Liver (tissue), 9 donors: ENCODE measurements around the gene LETMD1. TPM values are rescaled to one million over a fixed set of nuclear protein-coding genes. Genes with fewer than 3 reads are reported as not detected.

Experiments used
- DNase-seq: peaks from one replicate; pipeline ENCODE4 v3.0.0-alpha.2; 2017; ENCODE audit warnings: low spot score
- H3K27ac ChIP-seq, 2 donors: one replicate each; pipeline ENCODE4 v1.7.0; 2013; ENCODE audit warnings: inconsistent platforms in 2 of 2, low read length in 2 of 2, control low read depth in 1 of 2, low read depth in 1 of 2, mild to moderate bottlenecking in 1 of 2
- H3K27me3 ChIP-seq, 4 donors: one replicate each; pipeline versions ENCODE4 v1.6.1 to v1.7.0; 2013; ENCODE audit warnings: low read length in 3 of 4, inconsistent platforms in 1 of 4, mild to moderate bottlenecking in 1 of 4, moderate library complexity in 1 of 4; ENCODE audit not compliant: control insufficient read depth in 4 of 4, insufficient read depth in 4 of 4
- H3K36me3 ChIP-seq, 4 donors: one replicate each; pipeline versions ENCODE4 v1.6.1 to v1.7.0; 2013; ENCODE audit warnings: low read length in 3 of 4, mild to moderate bottlenecking in 3 of 4, low read depth in 1 of 4, moderate library complexity in 1 of 4; ENCODE audit not compliant: control insufficient read depth in 4 of 4, insufficient read depth in 3 of 4
- H3K4me1 ChIP-seq, 4 donors: one replicate each; pipeline versions ENCODE4 v1.6.1 to v1.7.0; 2013; ENCODE audit warnings: low read length in 3 of 4, mild to moderate bottlenecking in 3 of 4, moderate library complexity in 1 of 4; ENCODE audit not compliant: control insufficient read depth in 4 of 4, insufficient read depth in 4 of 4
- H3K4me3 ChIP-seq, 3 donors: one replicate each; pipeline versions ENCODE4 v1.6.1 to v1.7.0; 2013; ENCODE audit warnings: low read length in 3 of 3, control low read depth in 1 of 3, low read depth in 1 of 3, mild to moderate bottlenecking in 1 of 3
- H3K9ac ChIP-seq, 2 donors: one replicate each; pipeline ENCODE4 v1.7.0; 2013; ENCODE audit warnings: low read length in 2 of 2, mild to moderate bottlenecking in 2 of 2, moderate library complexity in 2 of 2, control low read depth in 1 of 2, low read depth in 1 of 2
- H3K9me3 ChIP-seq, 4 donors: one replicate each; pipeline versions ENCODE4 v1.6.1 to v1.7.0; 2013; ENCODE audit warnings: low read length in 3 of 4; ENCODE audit not compliant: control insufficient read depth in 4 of 4
- ATF3 ChIP-seq: IDR thresholded peaks from 2 replicates; pipeline ENCODE4 v1.6.1; 2016; ENCODE audit warnings: antibody characterized with exemption
- CTCF ChIP-seq: fragments of 150-350 bp; IDR thresholded peaks from 2 replicates; pipeline ENCODE4 v1.5.1; 2017; ENCODE audit warnings: improper control_type of control experiment, low read depth, low read length; ENCODE audit not compliant: missing input control
- HNF4A ChIP-seq, 2 donors: conservative IDR thresholded peaks; 2 replicates each; pipeline ENCODE4 v1.6.1; 2016; ENCODE audit warnings: antibody characterized with exemption in 2 of 2, mild to moderate bottlenecking in 2 of 2
- JUND ChIP-seq, 2 donors: IDR thresholded peaks; 2 replicates each; pipeline ENCODE4 v1.6.1; 2016; ENCODE audit warnings: antibody characterized with exemption in 2 of 2
- MAX ChIP-seq: IDR thresholded peaks from 2 replicates; pipeline ENCODE4 v1.6.1; 2016; ENCODE audit warnings: antibody characterized with exemption
- RAD21 ChIP-seq, 2 donors: IDR thresholded peaks; 2 replicates each; pipeline ENCODE4 v1.6.1; 2016; ENCODE audit warnings: antibody characterized with exemption in 2 of 2, mild to moderate bottlenecking in 2 of 2
- REST ChIP-seq: IDR thresholded peaks from 2 replicates; pipeline ENCODE4 v1.6.1; 2016; ENCODE audit warnings: antibody characterized with exemption, mild to moderate bottlenecking
- RXRA ChIP-seq, 2 donors: IDR thresholded peaks; 2 replicates each; pipeline ENCODE4 v1.6.1; 2017 to 2018; ENCODE audit warnings: antibody characterized with exemption in 2 of 2, mild to moderate bottlenecking in 1 of 2
- SP1 ChIP-seq: IDR thresholded peaks from 2 replicates; pipeline ENCODE4 v1.6.1; 2018; ENCODE audit warnings: antibody characterized with exemption, mild to moderate bottlenecking
- TAF1 ChIP-seq: conservative IDR thresholded peaks from 2 replicates; pipeline ENCODE4 v1.6.1; 2016; ENCODE audit warnings: antibody characterized with exemption, mild to moderate bottlenecking
- ZBTB33 ChIP-seq: IDR thresholded peaks from 2 replicates; pipeline ENCODE4 v1.6.1; 2016; ENCODE audit warnings: antibody characterized with exemption
- WGBS: extraction: QIAGEN DNeasy Blood & Tissue Kit; methylation state at CpG from one replicate; pipeline ENCODE4 v1.1.7; 2013; 5-methylcytosine and 5-hydroxymethylcytosine counted together
- polyA plus RNA-seq, 2 donors: library from polyadenylated mRNA; stranded (reverse) in 1 of 2; unstranded in 1 of 2; fragments of 200-250 nt in 1 of 2; fragments of >200 nt in 1 of 2; fragmentation: Nextera tagmentation in 1 of 2; extraction: Ambion mirVana in 1 of 2; gene quantifications; one replicate each; pipeline versions ENCODE4 v1.2.1 to v1.2.3, GENCODE V29; 2013 to 2015
- total RNA-seq, 2 donors: library from RNA; depleted of rRNA; stranded (reverse); fragments of >200 nt; gene quantifications; one replicate each; pipeline ENCODE4 v1.2.3, GENCODE V29; 2014
- donor health status: healthy.
- donor health status: healthy.
- donor health status: healthy.
- donor health status: healthy.
- donor health status: healthy.

Gene LETMD1
- total and polyA plus RNA-seq, 4 donors: 17.6 to 41.0 (median 22.5) TPM

- no peak for TF ChIP-seq HNF4A (conservative IDR thresholded peaks at IDR 0.05)
- TF ChIP-seq ZBTB33: no peak
- no peak for TF ChIP-seq TAF1
- no peak for TF ChIP-seq ATF3
- no peak for TF ChIP-seq SP1
Measured at GRCh38 chr12:51001799-51002198, 46.3 kb upstream of the LETMD1 start (continued).

GRCh38 chr12:51004504-51004903 lies 43.6 kb upstream of the LETMD1 start:
- TF ChIP-seq JUND (IDR thresholded peaks at IDR 0.05) (no peak), RAD21 (IDR thresholded peaks at IDR 0.05) (peak in 1 of 2 donors; percentile 18), CTCF (no peak), RXRA (IDR thresholded peaks at IDR 0.05) (peak in 1 of 2 donors; percentile 28)
- WGBS: 81% methylated on average over 6 of the region's 6 CpGs
- Histone ChIP-seq H3K36me3 (peaks cover 5 to 28% (median 24%) of the 10 kb centered on the region in 4 donors), H3K4me1 (peaks cover 0 to 3% (median 1%) of the 10 kb centered on the region in 4 donors), H3K4me3 (no peak overlapping the region), H3K27me3 (no peaks in the 10 kb centered on the region), H3K9me3 (no peaks in the 10 kb centered on the region), H3K9ac (no peak overlapping the region), H3K27ac (no peak overlapping the region)
- DNase-seq: no peak

GRCh38 chr12:51005030-51005429 lies 43.1 kb upstream of the LETMD1 start:
- H3K4me1 ChIP-seq: peaks cover 0 to 5% (median 1%) of the 10 kb centered on the region in 4 donors
- DNase-seq: no peak
- no peaks in the 10 kb centered on the region for H3K9me3 ChIP-seq
- TF ChIP-seq REST (no peak), MAX (no peak), JUND (IDR thresholded peaks at IDR 0.05) (no peak)
- no peak overlapping the region for H3K9ac ChIP-seq
- H3K27ac ChIP-seq: no peak overlapping the region
- no peak overlapping the region for H3K4me3 ChIP-seq
- H3K27me3 ChIP-seq: no peaks in the 10 kb centered on the region
- 98% methylated on average over 3 of the region's 3 CpGs for WGBS
- peaks cover 5 to 26% (median 23%) of the 10 kb centered on the region in 4 donors for H3K36me3 ChIP-seq
